RPMI8226 (cell line): Measurements from ENCODE around the gene SLC43A1.

Experiments
- DNase-seq: peaks from one replicate; pipeline ENCODE4 v3.0.0-alpha.2; 2015

Gene SLC43A1

DNA sequence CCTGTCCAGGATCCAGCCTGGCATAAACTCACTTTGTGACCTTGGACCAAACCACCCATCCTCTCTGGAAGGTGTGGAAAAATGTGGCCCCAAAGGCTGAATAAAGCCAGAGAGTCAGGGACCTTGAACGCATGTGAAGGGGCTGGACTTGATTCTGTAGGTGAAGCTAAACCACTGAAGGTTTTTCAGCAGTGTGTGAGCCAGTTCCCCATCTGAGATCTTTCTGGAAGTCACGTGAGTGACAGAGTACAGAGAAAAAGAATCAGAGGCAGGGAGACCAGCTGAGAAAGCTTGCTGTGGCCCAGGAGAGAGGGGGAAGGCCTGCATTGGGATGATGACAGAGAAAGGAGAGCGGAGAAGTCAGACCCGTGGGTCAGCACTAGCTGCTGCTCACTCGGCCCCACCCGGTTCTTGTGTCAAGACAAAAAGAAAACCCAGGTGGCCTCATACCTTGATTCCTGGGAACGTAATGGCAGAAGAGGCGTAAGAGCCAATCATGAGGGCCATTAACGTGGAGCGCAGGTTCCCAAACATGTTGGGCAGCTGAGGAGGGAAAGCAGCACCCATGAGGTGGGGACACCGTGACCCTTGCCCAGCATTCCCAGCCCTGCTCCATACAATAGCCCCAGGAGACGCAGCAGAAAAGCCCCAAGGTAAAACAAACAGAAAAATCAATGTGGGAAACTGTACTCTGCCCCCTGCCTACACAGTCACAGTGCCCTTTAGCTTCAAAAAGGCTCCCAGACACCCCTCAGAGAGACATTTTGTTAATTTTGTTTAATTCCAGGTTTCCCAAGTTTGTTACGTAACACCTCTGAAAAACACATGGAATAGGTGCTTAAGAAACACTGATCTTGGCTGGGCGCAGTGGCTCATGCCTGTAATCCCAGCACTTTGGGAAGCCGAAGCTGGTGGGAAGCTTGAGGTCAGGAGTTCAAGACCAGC lies 17.9 kb downstream of the SLC43A1 start:
- DNase-seq: no peak

DNA sequence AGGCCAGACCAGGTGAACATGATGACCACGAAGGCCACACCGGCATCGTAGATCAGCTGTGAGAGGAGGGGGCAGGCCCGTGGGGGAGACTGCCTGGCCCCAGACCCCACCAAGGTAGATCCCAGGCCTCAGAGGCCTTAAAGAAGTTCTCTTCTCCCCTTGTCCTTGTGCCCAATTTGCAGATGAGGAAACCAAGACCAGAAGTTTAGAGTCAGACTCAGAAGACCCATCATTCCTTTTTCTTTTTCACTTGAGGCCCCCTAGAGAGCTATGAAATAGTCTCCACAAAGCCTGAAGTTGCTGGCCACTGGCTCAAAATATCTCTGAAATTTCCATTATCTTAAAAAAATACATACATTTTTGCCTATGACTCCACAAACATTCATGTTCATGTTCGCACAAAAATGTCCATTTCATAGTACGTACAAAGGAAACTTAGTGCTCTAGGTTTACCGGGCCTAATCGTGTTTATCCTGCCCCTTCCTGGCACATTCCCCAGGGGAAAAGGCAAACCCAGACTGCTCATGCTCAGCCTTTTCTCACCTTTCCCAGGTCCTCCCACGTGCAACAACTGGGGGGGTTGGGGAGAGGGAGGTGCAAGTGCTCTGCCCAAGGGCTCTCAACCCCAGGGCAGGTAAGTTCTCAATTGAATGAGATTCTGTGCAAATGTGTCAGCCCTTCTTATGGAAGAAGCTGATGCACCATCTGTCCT lies 19.2 kb downstream of the SLC43A1 start:
- no peak for DNase-seq

DNA sequence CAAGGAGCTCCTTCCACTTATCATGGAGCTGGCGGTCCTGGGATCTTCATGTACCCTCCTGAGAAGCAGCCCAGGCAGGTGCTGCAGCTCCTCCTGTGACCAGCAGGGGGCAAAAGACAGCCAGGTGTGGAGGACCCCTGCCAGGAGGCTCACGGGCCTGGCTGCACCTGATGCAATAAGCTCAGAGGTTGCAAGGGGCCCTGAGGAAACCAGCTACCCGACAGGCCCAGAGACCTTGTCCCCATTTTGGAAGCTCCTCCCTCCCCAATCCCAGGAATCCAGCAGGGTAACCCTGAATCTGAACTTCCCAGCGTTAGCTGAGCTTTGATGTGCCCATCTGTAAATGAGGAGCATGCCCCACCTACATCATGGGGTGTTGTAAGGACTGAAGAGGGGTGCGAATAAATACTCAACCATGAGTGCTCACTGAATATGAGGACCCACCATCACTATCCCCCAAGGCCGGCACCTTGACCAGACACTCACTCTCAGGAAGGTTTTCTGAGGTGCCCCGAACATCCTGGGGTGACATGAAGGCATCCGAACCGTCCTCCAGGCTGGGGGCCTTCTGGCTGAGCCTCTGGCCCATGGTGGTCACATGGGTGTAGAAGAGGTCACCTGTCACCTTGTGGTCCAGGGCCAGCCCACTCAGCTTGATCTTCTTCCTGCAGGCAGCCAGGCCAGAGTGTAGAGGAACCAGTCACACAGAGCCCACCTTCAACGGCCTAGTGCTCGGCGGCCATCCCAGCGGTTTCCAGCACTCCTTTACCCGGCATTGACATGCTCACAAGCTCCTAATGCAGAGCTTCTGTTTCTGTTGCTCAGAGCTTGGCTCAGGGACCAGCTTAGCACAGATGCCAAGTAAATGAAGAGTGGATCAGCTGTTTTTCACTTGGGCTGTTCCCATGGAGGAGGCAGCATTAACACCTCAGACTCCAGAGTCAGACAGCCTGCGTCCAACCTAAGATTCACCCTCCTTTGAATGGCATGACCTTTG lies 21.7 kb downstream of the SLC43A1 start:
- DNase-seq: peak; percentile 81

DNA sequence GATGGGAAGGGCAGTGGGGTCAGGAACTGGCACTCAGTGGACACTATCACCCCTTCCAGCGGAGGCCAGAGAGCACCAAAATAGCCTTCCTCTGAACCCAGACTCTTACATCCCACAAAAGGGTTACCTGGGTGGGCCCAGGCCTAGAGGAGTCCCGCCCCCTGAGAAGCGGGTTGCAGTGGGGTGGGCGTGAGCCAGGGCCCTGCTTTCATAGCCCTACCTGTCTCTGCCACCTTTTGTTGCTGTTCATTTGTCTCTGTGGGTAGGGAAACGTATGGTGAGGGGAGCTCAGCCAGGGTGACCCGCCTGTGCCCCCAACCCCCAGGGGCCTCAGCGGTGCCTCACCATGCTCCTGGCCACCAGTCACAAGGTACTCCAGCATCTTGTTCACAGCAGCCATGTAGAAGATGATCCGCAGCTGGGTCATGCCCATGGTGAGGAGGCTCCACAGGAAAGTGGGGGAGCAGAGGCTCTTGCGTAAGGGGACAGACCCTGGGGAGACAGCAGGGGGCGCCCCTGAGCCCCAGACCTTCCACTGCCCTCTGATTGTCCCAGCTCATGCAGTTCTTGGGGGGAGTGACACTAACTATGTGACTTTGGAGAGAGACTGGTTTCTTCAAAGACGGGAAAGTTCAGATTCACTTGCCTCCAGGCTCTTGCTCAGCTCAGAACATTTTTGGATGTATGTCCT lies 24.0 kb downstream of the SLC43A1 start:
- peak; percentile 61 for DNase-seq

GRCh38 chr11:57490456-57491248 lies 24.9 kb downstream of the SLC43A1 start:
- no peak for DNase-seq

DNA sequence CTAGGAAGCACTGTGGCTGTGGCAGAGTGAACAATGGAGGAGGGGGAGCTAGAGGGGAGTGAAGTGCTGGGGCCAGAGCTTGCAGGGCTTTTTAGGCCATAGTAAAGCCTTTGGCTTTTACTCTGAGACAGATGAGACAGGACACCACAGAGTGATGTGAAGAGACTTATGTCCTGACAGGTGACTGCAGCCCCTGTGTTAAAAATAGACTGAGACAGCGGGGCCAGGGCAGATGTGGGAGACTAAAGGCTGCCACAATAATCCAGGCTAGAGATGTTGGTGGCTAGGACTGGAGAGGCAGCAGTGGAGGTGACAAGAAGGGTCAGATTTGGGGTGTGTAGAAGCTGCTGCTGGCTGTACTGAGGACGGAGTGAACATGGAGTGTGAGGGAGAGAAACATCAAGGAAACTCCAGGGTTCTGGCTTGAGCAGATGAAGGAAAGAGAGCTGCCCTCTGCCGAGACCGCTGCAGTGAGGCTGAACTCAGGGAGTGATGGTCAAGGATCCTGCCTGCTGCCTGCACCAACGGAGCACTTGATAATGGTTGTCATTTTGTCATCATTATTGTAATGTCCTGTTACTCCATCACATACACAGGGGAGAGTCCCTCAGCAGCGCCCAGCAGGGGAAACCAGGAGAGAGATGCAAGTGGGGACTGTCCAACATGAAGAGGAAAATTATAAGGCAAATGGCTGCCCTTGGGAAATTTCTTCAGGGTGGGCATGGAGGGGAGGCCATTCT lies 27.4 kb downstream of the SLC43A1 start:
- DNase-seq: no peak

GRCh38 chr11:57487021-57487778 lies 28.3 kb downstream of the SLC43A1 start:
- DNase-seq: no peak

DNA sequence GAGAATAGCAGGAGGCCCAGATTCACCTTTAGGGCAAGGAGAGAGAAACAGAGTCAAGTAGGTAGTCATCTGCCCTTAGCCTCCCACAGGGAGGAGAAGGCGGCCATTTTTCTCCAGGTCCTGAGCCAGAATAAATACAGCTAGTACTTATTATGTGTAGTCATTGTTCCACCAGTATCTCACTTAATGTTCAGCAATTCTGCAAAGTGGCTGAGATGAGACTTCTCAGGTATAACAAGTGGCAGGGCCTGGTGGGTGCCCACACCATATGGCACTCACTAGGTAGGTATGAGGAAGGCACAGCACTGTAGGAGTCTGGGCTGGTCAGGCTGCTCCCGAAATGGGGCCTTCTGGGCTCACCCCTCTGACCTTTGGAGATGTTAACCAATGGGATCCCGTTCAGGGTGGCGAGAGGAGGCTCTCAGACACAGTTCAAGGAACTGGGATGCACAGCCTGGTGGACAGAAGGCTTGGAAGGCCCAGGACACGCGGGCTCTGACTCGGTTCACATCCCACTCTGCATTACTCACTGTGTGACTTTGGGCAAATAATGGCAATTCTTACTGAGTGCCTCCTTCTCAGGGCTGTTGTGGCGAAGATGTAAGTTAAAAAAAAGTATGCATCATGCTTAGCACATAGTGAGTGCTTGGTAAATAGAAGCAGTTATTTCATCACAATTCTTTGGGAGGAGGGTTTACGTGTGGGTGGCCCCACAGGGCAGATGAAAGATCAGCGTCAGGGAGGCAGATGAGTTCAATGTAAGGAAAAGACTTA lies 30.1 kb downstream of the SLC43A1 start:
- no peak for DNase-seq

GRCh38 chr11:57484141-57484710 lies 31.3 kb downstream of the SLC43A1 start:
- DNase-seq: peak; percentile 77

- no peak for DNase-seq
Measured at GRCh38 chr11:57483562-57483918, 32.0 kb downstream of the SLC43A1 start.

GRCh38 chr11:57482782-57483561 lies 32.5 kb downstream of the SLC43A1 start:
- no peak for DNase-seq

GRCh38 chr11:57481915-57482781 lies 33.4 kb downstream of the SLC43A1 start:
- DNase-seq: no peak

DNA sequence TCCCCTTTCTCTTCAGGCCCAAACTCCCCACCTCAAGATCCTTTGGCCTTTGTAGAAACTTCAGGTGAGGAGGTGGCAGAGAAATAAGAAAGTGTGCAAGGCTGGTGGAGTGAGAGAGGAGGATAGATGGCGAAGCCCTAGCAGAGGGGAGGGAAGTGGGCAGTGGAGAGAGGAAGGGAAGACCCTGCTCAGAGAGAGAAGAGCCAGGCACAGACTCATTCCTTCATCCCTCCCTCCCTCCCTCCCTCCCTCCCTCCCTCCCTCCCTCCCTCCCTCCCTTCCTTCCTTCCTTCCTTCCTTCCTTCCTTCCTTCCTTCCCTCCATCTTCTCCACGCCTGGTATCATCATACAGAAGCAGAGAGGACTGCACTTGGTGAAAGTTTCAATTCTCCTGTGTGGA lies 34.2 kb downstream of the SLC43A1 start:
- DNase-seq: no peak

GRCh38 chr11:57480409-57481137 lies 34.9 kb downstream of the SLC43A1 start:
- peak; percentile 85 for DNase-seq

GRCh38 chr11:57479911-57480310 lies 35.6 kb downstream of the SLC43A1 start:
- no peak for DNase-seq

GRCh38 chr11:57479021-57479663 lies 36.4 kb downstream of the SLC43A1 start:
- no peak for DNase-seq
